GM20000 (cell line): ENCODE data around the gene PAM.

Source experiments
- DNase-seq: peaks from one replicate; pipeline ENCODE4 v3.0.0; 2012; ENCODE audit warnings: low spot score
- TF ChIP-seq, protein P1 (sequence below): IDR thresholded peaks from 2 replicates; pipeline ENCODE4 v1.5.1; 2012; ENCODE audit warnings: mild to moderate bottlenecking, control low read depth; ENCODE audit errors: extremely low read depth, missing control alignments

The PAM gene

DNA sequence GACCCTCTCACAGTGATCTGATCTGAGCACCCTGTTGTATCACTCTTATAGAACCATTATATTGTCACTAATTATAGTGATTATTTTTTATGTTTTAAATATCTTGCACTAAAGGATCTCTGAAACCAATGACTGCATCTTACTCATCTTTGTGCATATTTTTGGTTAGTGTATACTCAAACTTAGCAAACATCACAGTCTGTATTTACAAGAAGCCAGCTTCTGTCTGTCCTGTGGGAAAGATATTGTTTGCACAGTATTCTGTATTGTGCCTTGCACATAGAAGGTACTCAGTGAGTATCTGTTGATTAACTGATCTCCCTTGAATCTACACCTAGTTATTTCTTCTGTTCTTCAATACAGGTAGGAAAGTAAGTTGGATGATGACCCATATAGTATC lies 131.5 kb downstream of the PAM start:
- TF ChIP-seq, protein P1, sequence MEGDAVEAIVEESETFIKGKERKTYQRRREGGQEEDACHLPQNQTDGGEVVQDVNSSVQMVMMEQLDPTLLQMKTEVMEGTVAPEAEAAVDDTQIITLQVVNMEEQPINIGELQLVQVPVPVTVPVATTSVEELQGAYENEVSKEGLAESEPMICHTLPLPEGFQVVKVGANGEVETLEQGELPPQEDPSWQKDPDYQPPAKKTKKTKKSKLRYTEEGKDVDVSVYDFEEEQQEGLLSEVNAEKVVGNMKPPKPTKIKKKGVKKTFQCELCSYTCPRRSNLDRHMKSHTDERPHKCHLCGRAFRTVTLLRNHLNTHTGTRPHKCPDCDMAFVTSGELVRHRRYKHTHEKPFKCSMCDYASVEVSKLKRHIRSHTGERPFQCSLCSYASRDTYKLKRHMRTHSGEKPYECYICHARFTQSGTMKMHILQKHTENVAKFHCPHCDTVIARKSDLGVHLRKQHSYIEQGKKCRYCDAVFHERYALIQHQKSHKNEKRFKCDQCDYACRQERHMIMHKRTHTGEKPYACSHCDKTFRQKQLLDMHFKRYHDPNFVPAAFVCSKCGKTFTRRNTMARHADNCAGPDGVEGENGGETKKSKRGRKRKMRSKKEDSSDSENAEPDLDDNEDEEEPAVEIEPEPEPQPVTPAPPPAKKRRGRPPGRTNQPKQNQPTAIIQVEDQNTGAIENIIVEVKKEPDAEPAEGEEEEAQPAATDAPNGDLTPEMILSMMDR, result no peak
- DNase-seq, result no peak

DNA sequence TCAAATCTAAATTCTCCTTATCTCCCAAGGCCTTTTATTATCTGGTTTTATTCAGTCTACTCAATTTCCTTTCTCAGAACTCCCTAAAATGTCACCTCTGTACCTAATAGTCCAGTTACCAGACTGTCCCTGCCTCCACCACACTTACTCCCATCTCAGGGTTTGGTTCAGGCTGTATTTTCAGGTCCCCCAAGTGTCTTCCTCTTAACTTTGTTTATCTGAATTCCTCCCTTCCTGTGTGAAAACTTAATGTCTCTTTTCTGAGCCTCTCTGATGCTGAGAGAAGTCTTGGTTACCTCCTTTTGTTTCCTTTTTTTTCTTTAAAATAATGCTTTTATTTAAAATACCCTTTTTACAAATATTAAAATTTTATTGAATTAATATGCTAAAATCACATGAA lies 133.4 kb downstream of the PAM start:
- TF ChIP-seq, protein P1, result no peak

DNA sequence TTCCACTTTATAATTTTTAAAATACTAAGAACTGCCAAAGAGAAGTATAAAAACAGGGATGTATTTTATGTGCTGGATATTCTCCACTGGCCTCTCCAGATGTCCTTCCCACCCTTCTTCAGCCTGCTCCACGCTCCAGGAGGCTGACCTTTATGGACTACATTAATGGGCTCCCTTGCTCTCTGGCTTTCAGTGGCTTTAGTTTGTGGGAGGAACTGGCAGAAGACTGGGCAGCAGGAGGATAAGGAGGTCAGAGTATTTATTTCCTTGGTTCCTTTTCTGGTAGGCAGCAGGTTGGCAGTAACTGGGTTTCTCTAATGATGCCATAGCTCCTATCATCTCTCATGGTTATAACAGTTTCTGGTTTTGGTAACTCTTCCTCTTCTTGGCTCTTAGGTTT lies 133.9 kb downstream of the PAM start:
- no peak for DNase-seq
- TF ChIP-seq, protein P1, result no peak

More for the DNA sequence above, 133.4 kb downstream of the PAM start:
- no peak for DNase-seq

DNA sequence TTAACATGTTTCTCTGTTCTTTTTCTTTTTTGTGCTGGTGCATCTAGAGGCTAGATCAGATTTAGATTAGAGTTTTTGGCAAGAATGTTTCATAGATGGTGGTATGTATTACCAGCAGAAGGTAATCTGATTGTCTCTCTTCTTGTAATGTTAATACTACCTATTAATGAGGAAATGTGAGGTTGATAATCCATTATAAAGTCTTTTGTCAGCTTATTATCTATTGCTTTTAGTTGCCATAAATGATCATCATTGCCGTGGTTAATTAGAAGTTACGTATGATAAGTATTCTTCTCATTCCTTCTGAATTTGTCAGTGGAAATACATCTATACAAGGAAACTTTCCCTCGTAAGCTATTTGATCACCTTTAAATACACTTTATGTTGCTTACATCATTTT lies 135.0 kb downstream of the PAM start:
- TF ChIP-seq, protein P1, result no peak

DNA sequence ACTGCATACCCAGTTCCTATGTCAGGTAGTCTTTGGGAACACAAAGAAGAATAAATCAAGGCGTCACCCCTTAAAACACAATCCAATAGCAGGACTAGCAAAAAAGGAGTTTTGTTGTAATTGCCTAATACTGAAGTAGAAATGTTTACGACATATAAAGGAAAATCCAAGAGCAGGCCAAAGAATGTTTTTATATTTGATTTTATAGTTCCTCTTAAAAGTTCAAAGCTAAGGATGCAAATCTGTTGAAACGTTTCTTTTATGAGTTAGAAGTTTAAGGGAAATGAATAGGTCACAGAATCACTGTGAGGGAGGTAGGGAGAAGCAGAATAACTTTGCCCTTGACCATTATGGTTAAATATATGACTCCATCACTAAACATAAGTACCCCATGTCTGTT lies 136.1 kb downstream of the PAM start:
- DNase-seq, result no peak
- TF ChIP-seq, protein P1, result no peak

More for the DNA sequence above, 135.0 kb downstream of the PAM start:
- no peak for DNase-seq

DNA sequence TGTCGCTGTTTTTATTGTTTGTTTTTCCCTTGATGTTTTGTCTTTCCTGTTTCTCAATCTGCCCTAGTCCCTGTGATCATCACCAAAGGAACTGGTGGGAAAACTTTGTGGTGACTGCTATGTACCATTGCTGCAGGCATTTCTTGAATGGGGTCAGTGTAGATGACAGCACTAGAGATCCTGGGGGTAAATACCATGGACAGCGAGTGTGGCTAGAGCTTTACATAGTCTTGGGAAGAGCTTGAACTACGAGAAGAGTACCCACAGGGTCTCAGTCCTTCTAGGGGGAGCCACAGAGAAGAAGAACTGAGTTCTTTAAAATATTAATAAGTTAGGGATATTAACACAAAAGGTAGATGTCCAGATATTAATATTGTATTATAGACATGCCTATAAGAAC lies 138.8 kb downstream of the PAM start:
- DNase-seq, result no peak
- TF ChIP-seq, protein P1, result no peak

DNA sequence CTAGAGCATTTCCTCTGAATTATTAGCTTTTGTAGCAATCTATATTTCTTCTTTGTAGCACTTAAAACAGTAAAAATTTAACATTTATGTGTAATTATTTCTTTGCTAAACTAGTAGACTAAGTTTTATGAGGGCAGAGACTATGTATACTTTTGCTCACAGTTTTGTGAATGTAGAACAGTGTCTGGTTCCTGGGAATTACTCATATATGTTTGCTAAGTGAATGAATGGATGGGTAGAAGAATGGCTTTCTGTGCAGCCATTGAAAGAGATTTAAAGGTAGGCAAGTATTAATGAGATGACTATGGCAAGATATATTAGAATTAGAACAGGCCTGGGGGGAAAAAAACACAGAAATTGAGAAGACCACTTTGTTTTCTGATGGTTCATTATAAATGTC lies 140.1 kb downstream of the PAM start:
- TF ChIP-seq, protein P1, result no peak
- DNase-seq, result no peak

DNA sequence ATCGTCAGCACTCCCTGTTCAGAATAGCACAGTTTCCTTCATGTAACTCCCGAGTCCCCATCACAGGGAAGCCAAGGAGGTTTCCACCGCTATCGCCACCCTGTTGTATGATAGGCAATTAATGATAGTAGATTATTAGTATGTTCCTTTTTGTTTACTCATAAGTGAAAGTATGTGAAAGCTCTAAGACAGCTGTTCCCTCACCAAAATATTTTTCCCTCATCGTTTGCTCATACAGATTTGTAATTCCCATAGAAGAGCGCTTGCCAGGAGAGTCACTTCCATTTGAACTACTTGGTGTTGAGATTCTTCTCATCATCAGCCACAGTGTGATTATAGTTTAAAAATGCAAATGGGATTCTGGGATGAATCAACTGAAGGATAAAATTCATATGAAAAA lies 140.9 kb downstream of the PAM start:
- TF ChIP-seq, protein P1, result no peak
- DNase-seq, result no peak
